ENCODE results near the gene PACRG.

DNA sequence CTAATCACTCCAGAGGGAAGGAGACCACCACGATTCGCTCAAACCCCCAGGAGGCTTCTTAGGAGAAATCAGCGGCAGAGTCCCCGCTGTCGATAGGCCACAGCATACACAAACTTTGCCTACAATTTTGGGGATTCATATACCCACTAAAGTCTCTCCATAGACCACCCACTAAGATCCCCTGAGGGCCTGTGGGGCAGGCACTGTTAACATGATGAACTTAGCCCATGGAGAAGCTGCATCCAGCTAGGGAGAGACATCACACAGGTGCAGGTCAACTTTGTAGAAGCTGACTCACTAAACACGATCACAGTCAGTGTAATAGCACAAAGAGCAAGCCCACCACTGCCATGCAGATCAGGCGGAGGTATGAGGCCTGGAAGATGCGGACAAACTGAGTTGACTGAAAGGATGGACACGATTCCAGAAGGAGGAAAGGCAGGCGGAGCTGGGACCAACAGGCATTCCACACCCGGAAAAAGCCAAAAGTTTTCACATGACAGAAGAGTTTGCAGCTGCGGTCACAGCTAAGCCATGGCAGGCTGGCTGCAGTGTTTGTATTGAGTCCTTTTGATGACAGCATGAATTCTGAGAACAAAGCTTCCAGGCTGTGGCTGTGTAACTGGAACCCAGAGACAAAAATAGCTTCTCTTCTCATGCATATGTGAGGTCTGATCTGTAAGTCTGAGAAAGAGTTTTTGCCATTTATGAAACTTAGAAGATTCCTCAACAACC is 611.1 kb downstream of the PACRG start:
- TF ChIP-seq POLR2A (IDR thresholded peaks at IDR 0.05) (no peak), EP300 (IDR thresholded peaks at IDR 0.05) (no peak)
- TF ChIP-seq, protein P1, sequence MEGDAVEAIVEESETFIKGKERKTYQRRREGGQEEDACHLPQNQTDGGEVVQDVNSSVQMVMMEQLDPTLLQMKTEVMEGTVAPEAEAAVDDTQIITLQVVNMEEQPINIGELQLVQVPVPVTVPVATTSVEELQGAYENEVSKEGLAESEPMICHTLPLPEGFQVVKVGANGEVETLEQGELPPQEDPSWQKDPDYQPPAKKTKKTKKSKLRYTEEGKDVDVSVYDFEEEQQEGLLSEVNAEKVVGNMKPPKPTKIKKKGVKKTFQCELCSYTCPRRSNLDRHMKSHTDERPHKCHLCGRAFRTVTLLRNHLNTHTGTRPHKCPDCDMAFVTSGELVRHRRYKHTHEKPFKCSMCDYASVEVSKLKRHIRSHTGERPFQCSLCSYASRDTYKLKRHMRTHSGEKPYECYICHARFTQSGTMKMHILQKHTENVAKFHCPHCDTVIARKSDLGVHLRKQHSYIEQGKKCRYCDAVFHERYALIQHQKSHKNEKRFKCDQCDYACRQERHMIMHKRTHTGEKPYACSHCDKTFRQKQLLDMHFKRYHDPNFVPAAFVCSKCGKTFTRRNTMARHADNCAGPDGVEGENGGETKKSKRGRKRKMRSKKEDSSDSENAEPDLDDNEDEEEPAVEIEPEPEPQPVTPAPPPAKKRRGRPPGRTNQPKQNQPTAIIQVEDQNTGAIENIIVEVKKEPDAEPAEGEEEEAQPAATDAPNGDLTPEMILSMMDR (IDR thresholded peaks at IDR 0.05), result no peak

Data from ovary (tissue), 3 donors.